A549 (cell line): ENCODE data around the gene MYH13.

Source experiments
- CBX8 ChIP-seq: fragments of 200-600 bp; sonication (generic); IDR thresholded peaks from 2 replicates; pipeline ENCODE4 v1.6.1; 2016
- CEBPB ChIP-seq, 2 experiments: fragments of >200 bp in 1 of 2; sonication (Bioruptor Twin) in 1 of 2; formaldehyde crosslinking in 1 of 2; IDR thresholded peaks; 2 replicates each; pipeline ENCODE4 v1.6.1; 2012 to 2016
- CHD2 ChIP-seq: fragments of 150-350 bp; IDR thresholded peaks from 2 replicates; pipeline ENCODE4 v1.6.1; 2014; ENCODE audit warnings: low read length; ENCODE audit not compliant: partially characterized antibody
- CHD4 ChIP-seq: fragments of 200-600 bp; sonication (generic); IDR thresholded peaks from 2 replicates; pipeline ENCODE4 v1.6.1; 2016; ENCODE audit warnings: antibody characterized with exemption, mild to moderate bottlenecking, borderline replicate concordance
- CTCF ChIP-seq: fragments of >200 bp; sonication (Bioruptor Twin); formaldehyde crosslinking; IDR thresholded peaks from 3 replicates; pipeline ENCODE4 v1.5.1; 2016
- MAZ ChIP-seq: fragments of 150-350 bp; IDR thresholded peaks from 2 replicates; pipeline ENCODE4 v1.6.1; 2014; ENCODE audit warnings: antibody characterized with exemption, low read depth, low read length, borderline replicate concordance
- POLR2A ChIP-seq: IDR thresholded peaks from 2 replicates; pipeline ENCODE4 v1.6.1; 2012; ENCODE audit warnings: mild to moderate bottlenecking, low read length
- RAD21 ChIP-seq, 2 experiments: fragments of >200 bp in 1 of 2; sonication (Bioruptor Twin) in 1 of 2; formaldehyde crosslinking in 1 of 2; IDR thresholded peaks in 1 of 2; conservative IDR thresholded peaks in 1 of 2; 2 replicates in 1 of 2; 3 replicates in 1 of 2; pipeline ENCODE4 v1.6.1; 2012 to 2018; ENCODE audit warnings: inconsistent platforms in 1 of 2
- SMC3 ChIP-seq: fragments of >200 bp; sonication (Bioruptor Twin); formaldehyde crosslinking; IDR thresholded peaks from 3 replicates; pipeline ENCODE4 v1.6.1; 2018; ENCODE audit warnings: inconsistent platforms
- TF ChIP-seq, protein P1 (sequence below): fragments of 250-450 bp; sonication (Bioruptor Pico); IDR thresholded peaks from 2 replicates; pipeline ENCODE4 v1.5.0; 2021; ENCODE audit warnings: mild to moderate bottlenecking, moderate library complexity, borderline replicate concordance

GRCh38 chr17:10337976-10338375, 34.8 kb downstream of the MYH13 start:
- TF ChIP-seq CTCF (no peak), CEBPB (IDR thresholded peaks at IDR 0.05) (no peak), CHD2 (no peak), SMC3 (no peak), POLR2A (no peak), CHD4 (no peak), CBX8 (no peak), RAD21 (conservative IDR thresholded peaks at IDR 0.05 in 1 of 2, IDR thresholded peaks at IDR 0.05 in 1 of 2) (no peak), MAZ (no peak)
- TF ChIP-seq, protein P1, sequence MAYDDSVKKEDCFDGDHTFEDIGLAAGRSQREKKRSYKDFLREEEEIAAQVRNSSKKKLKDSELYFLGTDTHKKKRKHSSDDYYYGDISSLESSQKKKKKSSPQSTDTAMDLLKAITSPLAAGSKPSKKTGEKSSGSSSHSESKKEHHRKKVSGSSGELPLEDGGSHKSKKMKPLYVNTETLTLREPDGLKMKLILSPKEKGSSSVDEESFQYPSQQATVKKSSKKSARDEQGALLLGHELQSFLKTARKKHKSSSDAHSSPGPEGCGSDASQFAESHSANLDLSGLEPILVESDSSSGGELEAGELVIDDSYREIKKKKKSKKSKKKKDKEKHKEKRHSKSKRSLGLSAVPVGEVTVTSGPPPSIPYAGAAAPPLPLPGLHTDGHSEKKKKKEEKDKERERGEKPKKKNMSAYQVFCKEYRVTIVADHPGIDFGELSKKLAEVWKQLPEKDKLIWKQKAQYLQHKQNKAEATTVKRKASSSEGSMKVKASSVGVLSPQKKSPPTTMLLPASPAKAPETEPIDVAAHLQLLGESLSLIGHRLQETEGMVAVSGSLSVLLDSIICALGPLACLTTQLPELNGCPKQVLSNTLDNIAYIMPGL (CRISPR knock-in tag), result no peak
